ENCODE data around the gene AUTS2.

The AUTS2 gene

DNA sequence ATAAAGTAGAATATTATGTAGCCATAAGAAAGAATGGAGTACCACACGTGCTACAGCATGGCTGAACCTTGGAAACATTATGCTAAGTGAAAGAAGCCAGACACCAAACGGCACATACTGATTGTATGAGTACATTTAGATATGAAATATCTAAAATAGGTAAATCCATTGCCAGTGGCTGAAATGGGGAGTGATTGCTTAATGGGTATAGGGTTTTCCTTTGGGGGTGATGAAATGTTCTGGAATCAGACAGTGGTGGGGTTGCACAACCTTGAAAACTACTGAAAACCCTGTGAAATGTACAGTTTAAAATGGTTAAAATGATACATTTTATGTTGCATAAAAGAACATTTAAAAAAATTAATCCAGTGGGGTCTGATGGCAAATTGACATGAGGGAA lies 667.9 kb downstream of the AUTS2 start:
- H3K4me3 ChIP-seq (ENCODE audit: low read depth, low read length) = no peak overlapping the region
- CTCF ChIA-PET = no interaction called here
- no peaks in the 10 kb centered on the region for H3K9me3 ChIP-seq (ENCODE audit: control insufficient read depth, insufficient read depth, low read depth, low read length)
- H3K27ac ChIP-seq (ENCODE audit: extremely low read depth, low read depth, low read length) = no peak overlapping the region
- H3K4me1 ChIP-seq (ENCODE audit: control insufficient read depth, insufficient read depth, low read length) = no peaks in the 10 kb centered on the region
- no peaks in the 10 kb centered on the region for H3K36me3 ChIP-seq (ENCODE audit: control insufficient read depth in 2 of 2, insufficient read depth in 1 of 2, low read length in 2 of 2)
- POLR2A ChIA-PET = no interaction called here
- TF ChIP-seq ZNF433 (tag by site-specific recombination; IDR thresholded peaks at IDR 0.05; ENCODE audit: low read depth) = no peak
- TF ChIP-seq, protein P1, sequence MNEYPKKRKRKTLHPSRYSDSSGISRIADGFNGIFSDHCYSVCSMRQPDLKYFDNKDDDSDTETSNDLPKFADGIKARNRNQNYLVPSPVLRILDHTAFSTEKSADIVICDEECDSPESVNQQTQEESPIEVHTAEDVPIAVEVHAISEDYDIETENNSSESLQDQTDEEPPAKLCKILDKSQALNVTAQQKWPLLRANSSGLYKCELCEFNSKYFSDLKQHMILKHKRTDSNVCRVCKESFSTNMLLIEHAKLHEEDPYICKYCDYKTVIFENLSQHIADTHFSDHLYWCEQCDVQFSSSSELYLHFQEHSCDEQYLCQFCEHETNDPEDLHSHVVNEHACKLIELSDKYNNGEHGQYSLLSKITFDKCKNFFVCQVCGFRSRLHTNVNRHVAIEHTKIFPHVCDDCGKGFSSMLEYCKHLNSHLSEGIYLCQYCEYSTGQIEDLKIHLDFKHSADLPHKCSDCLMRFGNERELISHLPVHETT (tag by site-specific recombination; IDR thresholded peaks at IDR 0.05) = no peak
- no peak for TF ChIP-seq ZNF610 (tag by site-specific recombination; IDR thresholded peaks at IDR 0.05; ENCODE audit: borderline replicate concordance)
- TF ChIP-seq BCL11B (tag by site-specific recombination; IDR thresholded peaks at IDR 0.05; ENCODE audit: low read depth) = no peak
- TF ChIP-seq, protein P2, sequence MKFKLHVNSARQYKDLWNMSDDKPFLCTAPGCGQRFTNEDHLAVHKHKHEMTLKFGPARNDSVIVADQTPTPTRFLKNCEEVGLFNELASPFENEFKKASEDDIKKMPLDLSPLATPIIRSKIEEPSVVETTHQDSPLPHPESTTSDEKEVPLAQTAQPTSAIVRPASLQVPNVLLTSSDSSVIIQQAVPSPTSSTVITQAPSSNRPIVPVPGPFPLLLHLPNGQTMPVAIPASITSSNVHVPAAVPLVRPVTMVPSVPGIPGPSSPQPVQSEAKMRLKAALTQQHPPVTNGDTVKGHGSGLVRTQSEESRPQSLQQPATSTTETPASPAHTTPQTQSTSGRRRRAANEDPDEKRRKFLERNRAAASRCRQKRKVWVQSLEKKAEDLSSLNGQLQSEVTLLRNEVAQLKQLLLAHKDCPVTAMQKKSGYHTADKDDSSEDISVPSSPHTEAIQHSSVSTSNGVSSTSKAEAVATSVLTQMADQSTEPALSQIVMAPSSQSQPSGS (tag by site-specific recombination; IDR thresholded peaks at IDR 0.05; ENCODE audit: low read depth) = no peak
- TF ChIP-seq ZNF416 (tag by site-specific recombination; IDR thresholded peaks at IDR 0.05) = no peak
- TF ChIP-seq, protein P3, sequence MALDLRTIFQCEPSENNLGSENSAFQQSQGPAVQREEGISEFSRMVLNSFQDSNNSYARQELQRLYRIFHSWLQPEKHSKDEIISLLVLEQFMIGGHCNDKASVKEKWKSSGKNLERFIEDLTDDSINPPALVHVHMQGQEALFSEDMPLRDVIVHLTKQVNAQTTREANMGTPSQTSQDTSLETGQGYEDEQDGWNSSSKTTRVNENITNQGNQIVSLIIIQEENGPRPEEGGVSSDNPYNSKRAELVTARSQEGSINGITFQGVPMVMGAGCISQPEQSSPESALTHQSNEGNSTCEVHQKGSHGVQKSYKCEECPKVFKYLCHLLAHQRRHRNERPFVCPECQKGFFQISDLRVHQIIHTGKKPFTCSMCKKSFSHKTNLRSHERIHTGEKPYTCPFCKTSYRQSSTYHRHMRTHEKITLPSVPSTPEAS (tag by site-specific recombination; IDR thresholded peaks at IDR 0.05) = no peak
- no peak for TF ChIP-seq ZSCAN16 (tag by site-specific recombination; IDR thresholded peaks at IDR 0.05)
- no peak for TF ChIP-seq TCF7L2 (IDR thresholded peaks at IDR 0.05; ENCODE audit: borderline replicate concordance, low read depth, low read length)
- TF ChIP-seq, protein P4, sequence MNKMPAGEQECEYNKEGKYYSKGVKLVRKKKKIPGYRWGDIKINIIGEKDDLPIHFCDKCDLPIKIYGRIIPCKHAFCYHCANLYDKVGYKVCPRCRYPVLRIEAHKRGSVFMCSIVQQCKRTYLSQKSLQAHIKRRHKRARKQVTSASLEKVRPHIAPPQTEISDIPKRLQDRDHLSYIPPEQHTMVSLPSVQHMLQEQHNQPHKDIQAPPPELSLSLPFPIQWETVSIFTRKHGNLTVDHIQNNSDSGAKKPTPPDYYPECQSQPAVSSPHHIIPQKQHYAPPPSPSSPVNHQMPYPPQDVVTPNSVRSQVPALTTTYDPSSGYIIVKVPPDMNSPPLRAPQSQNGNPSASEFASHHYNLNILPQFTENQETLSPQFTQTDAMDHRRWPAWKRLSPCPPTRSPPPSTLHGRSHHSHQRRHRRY (tag by site-specific recombination; IDR thresholded peaks at IDR 0.05) = no peak
- TF ChIP-seq, protein P5, sequence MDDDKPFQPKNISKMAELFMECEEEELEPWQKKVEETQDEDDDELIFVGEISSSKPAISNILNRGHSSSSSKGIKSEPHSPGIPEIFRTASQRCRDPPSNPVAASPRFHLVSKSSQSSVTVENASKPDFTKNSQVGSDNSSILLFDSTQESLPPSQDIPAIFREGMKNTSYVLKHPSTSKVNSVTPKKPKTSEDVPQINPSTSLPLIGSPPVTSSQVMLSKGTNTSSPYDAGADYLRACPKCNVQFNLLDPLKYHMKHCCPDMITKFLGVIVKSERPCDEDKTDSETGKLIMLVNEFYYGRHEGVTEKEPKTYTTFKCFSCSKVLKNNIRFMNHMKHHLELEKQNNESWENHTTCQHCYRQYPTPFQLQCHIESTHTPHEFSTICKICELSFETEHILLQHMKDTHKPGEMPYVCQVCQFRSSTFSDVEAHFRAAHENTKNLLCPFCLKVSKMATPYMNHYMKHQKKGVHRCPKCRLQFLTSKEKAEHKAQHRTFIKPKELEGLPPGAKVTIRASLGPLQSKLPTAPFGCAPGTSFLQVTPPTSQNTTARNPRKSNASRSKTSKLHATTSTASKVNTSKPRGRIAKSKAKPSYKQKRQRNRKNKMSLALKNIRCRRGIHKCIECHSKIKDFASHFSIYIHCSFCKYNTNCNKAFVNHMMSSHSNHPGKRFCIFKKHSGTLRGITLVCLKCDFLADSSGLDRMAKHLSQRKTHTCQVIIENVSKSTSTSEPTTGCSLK (tag by site-specific recombination; IDR thresholded peaks at IDR 0.05) = no peak

DNA sequence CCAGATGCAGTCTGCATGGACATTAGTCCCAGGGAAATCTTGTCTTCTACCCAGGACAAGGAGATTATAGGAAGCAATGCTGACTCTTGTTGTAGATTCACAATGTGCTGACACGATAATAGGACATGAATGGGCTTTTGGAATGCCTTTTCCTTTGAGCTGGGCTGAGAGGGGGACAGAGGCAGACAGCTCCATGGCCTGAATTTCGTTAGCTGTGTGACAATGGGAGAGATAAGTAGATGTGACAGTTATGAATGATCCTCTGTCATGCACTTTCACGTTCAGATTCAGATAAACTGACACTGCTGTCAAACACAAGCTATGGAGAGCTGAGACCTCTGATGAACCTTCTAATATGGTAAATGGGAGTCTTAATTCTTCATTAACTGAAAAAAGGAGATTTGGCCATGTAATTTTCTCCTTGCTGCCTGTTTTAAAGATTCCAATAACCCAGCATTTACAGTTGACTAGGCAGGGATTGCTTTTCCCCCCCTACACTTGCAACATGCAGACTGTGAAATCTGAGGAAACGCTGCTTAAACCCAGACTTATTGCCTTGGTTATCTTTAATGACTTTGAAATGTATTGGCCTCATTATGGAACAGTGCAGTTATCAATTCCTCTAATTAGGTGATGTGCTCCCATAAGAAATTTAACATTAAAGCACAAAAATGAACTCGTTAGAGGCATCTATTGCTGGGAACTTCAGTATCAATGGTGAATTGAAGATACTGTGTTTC lies 669.3 kb downstream of the AUTS2 start:
- Histone ChIP-seq H3K27ac (ENCODE audit: extremely low read depth, low read depth, low read length) (no peak overlapping the region), H3K4me3 (ENCODE audit: low read depth, low read length) (no peak overlapping the region), H3K4me1 (ENCODE audit: control insufficient read depth, insufficient read depth, low read length) (no peaks in the 10 kb centered on the region), H3K36me3 (ENCODE audit: control insufficient read depth in 2 of 2, insufficient read depth in 1 of 2, low read length in 2 of 2) (no peaks in the 10 kb centered on the region), H3K9me3 (ENCODE audit: control insufficient read depth, insufficient read depth, low read depth, low read length) (no peaks in the 10 kb centered on the region)
- CTCF ChIA-PET = no interaction called here
- POLR2A ChIA-PET = no interaction called here
- TF ChIP-seq TRIM28 (IDR thresholded peaks at IDR 0.05; ENCODE audit: borderline replicate concordance, low read length) (peak; percentile 46; the same call in 1 of the 2 replicates), ZNF274 (IDR thresholded peaks at IDR 0.05; ENCODE audit: low read length) (no peak), ZNF274 (tag by site-specific recombination; IDR thresholded peaks at IDR 0.05; ENCODE audit: borderline replicate concordance) (no peak)
